ENCODE measurements around the gene ENOX2. TPM values are rescaled to one million over a fixed set of nuclear protein-coding genes. Genes with fewer than 3 reads are reported as not detected.

ENOX2 gene
- total and polyA plus RNA-seq, 2 of the 13 experiments (the other 11 are each of a cell fraction or from before 2014, with no cell fraction given) = 5.9 to 8.5 TPM

DNA sequence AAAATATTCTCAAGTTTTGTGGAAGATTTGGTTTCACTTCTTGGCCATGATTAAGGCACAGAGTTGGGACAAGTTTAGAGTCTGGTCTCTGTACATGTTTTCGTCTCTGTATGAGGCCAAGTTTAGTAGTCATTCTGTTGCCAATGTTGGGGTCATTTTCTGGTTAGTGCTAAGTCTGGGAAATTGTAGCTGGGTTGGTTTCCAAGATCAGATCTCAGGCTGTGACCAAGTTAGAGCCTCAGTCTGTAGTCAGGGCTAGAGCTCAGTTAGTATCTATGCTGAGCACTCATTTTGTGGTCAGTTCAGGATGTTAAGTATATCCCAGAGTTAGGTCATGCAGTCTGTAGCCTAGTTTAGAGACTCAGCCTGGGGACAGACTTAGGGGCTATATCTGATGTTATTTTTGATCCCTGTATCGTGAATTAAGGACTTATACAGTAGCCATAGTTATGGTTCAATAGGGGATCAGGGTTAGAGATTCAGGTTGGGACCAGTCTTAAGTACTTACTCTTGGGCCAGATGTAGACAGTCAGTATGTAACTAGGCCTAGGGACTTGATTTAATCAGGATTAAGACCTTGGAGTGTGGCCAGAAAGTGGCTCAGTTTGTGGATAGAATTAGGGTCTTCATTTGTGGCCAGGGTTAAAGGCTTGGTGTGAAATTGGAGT is 6.6 kb upstream of the ENOX2 start:
- no peak overlapping the region for H2AFZ ChIP-seq (ENCODE audit: low read length)
- H3K9me3 ChIP-seq (ENCODE audit: low read length) = no peaks in the 10 kb centered on the region
- no peak overlapping the region for H3K4me3 ChIP-seq (replicated peaks in 1 of 3; ENCODE audit: insufficient read depth in 1 of 3, low read depth in 2 of 3, low read length in 3 of 3)
- FAIRE-seq (no peak), ATAC-seq (no peak), DNase-seq (ENCODE audit: low spot score) (no peak)
- in situ Hi-C loops (cut with HindIII; ENCODE audit: extremely low pct_ligation_motif_present, low pct_unique_long_range_greater_than_20kb) = loop anchor here (10.0 kb wide), 2 partner anchors 365 to 515 kb away; no protein-coding TSS in a partner anchor
- no peaks in the 10 kb centered on the region for H3K79me2 ChIP-seq (ENCODE audit: insufficient read depth, low read length)
- no peak overlapping the region for H3K9ac ChIP-seq (ENCODE audit: insufficient read depth, low read depth, low read length)
- TF ChIP-seq SRY (CRISPR knock-in tag; IDR thresholded peaks at IDR 0.05) = no peak
- TF ChIP-seq, protein P1, sequence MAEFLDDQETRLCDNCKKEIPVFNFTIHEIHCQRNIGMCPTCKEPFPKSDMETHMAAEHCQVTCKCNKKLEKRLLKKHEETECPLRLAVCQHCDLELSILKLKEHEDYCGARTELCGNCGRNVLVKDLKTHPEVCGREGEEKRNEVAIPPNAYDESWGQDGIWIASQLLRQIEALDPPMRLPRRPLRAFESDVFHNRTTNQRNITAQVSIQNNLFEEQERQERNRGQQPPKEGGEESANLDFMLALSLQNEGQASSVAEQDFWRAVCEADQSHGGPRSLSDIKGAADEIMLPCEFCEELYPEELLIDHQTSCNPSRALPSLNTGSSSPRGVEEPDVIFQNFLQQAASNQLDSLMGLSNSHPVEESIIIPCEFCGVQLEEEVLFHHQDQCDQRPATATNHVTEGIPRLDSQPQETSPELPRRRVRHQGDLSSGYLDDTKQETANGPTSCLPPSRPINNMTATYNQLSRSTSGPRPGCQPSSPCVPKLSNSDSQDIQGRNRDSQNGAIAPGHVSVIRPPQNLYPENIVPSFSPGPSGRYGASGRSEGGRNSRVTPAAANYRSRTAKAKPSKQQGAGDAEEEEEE (CRISPR knock-in tag; IDR thresholded peaks at IDR 0.05; ENCODE audit: borderline replicate concordance) = no peak
- no peak for TF ChIP-seq ZNF510 (CRISPR knock-in tag; IDR thresholded peaks at IDR 0.05; ENCODE audit: low read depth)
- TF ChIP-seq MTA3 (CRISPR knock-in tag; IDR thresholded peaks at IDR 0.05) = no peak
- TF ChIP-seq NFE2L2 (IDR thresholded peaks at IDR 0.05; ENCODE audit: low read length) = no peak
- TF ChIP-seq HMG20B (CRISPR knock-in tag; conservative IDR thresholded peaks at IDR 0.05) = no peak
- TF ChIP-seq KLF16 (CRISPR knock-in tag; IDR thresholded peaks at IDR 0.05) = no peak
- H3K4me1 ChIP-seq (ENCODE audit: insufficient read depth, low read length) = peaks cover 9% of the 10 kb centered on the region
- intact Hi-C loops (cut with micrococcal nuclease; ENCODE audit: unreplicated experiment) = loop anchor here (10.0 kb wide), 1 partner anchor 335 kb away; no protein-coding TSS in a partner anchor
- BruUV-seq (replicated peaks) = no TSS peak
- CTCF ChIA-PET (ENCODE audit: low intra/inter-chr PET ratio, low total read pairs) = no interaction called here
- no peak overlapping the region for H3K27ac ChIP-seq (ENCODE audit: extremely low read length, insufficient read depth, low read length)
- no peak overlapping the region for H3K4me2 ChIP-seq (ENCODE audit: low read depth, low read length)
- POLR2A ChIA-PET = no interaction called here
- no peaks in the 10 kb centered on the region for H3K36me3 ChIP-seq (replicated peaks in 1 of 2; ENCODE audit: control insufficient read depth in 1 of 2, insufficient read depth in 2 of 2, low read length in 2 of 2)
- no peaks in the 10 kb centered on the region for H4K20me1 ChIP-seq (ENCODE audit: insufficient read depth, low read length)
- no peaks in the 10 kb centered on the region for H3K27me3 ChIP-seq (ENCODE audit: control insufficient read depth in 1 of 2, insufficient read depth in 2 of 2, low read length in 2 of 2)
- 0% methylated on average over 2 of the region's 2 CpGs for WGBS (ENCODE audit: low lambda C conversion rate)

All from HepG2 (cell line).